ENCODE measurements around the gene GOLGA8K.
"Not testable (repeated sequence)": the region's sequence is repeated elsewhere in the genome, so short reads cannot be mapped to it uniquely, and the experiment has no call there.

Gene GOLGA8K

GRCh38 chr15:32358462-32358861, 44.6 kb downstream of the GOLGA8K start:
- H3K27ac ChIP-seq (ENCODE audit: low read depth in 2 of 2, low read length in 2 of 2); H3K36me3 ChIP-seq (ENCODE audit: control insufficient read depth in 2 of 2, insufficient read depth in 2 of 2, low read length in 2 of 2); H3K27me3 ChIP-seq (ENCODE audit: control insufficient read depth in 2 of 2, insufficient read depth in 2 of 2, low read length in 2 of 2); H3K9me3 ChIP-seq (ENCODE audit: control insufficient read depth in 2 of 2, low read length in 2 of 2); H3K4me1 ChIP-seq (ENCODE audit: control insufficient read depth in 2 of 2, insufficient read depth in 2 of 2, low read length in 2 of 2); H3K4me3 ChIP-seq (ENCODE audit: low read length in 2 of 2); H3K9ac ChIP-seq (ENCODE audit: low read depth in 1 of 2, low read length in 2 of 2): not testable (repeated sequence)

GRCh38 chr15:32356909-32357308, 46.2 kb downstream of the GOLGA8K start:
- not testable (repeated sequence) for H3K4me1 ChIP-seq (ENCODE audit: control insufficient read depth in 2 of 2, insufficient read depth in 2 of 2, low read length in 2 of 2); H3K36me3 ChIP-seq (ENCODE audit: control insufficient read depth in 2 of 2, insufficient read depth in 2 of 2, low read length in 2 of 2); H3K9me3 ChIP-seq (ENCODE audit: control insufficient read depth in 2 of 2, low read length in 2 of 2); H3K9ac ChIP-seq (ENCODE audit: low read depth in 1 of 2, low read length in 2 of 2); H3K27me3 ChIP-seq (ENCODE audit: control insufficient read depth in 2 of 2, insufficient read depth in 2 of 2, low read length in 2 of 2); H3K4me3 ChIP-seq (ENCODE audit: low read length in 2 of 2); H3K27ac ChIP-seq (ENCODE audit: low read depth in 2 of 2, low read length in 2 of 2)

- H3K9ac ChIP-seq (ENCODE audit: low read depth in 1 of 2, low read length in 2 of 2); H3K27ac ChIP-seq (ENCODE audit: low read depth in 2 of 2, low read length in 2 of 2); H3K4me1 ChIP-seq (ENCODE audit: control insufficient read depth in 2 of 2, insufficient read depth in 2 of 2, low read length in 2 of 2); H3K27me3 ChIP-seq (ENCODE audit: control insufficient read depth in 2 of 2, insufficient read depth in 2 of 2, low read length in 2 of 2); H3K9me3 ChIP-seq (ENCODE audit: control insufficient read depth in 2 of 2, low read length in 2 of 2); H3K36me3 ChIP-seq (ENCODE audit: control insufficient read depth in 2 of 2, insufficient read depth in 2 of 2, low read length in 2 of 2); H3K4me3 ChIP-seq (ENCODE audit: low read length in 2 of 2): not testable (repeated sequence)
Observed at GRCh38 chr15:32352748-32353147, 50.3 kb downstream of the GOLGA8K start.

- H3K27ac ChIP-seq (ENCODE audit: low read depth in 2 of 2, low read length in 2 of 2); H3K27me3 ChIP-seq (ENCODE audit: control insufficient read depth in 2 of 2, insufficient read depth in 2 of 2, low read length in 2 of 2); H3K9me3 ChIP-seq (ENCODE audit: control insufficient read depth in 2 of 2, low read length in 2 of 2); H3K9ac ChIP-seq (ENCODE audit: low read depth in 1 of 2, low read length in 2 of 2); H3K36me3 ChIP-seq (ENCODE audit: control insufficient read depth in 2 of 2, insufficient read depth in 2 of 2, low read length in 2 of 2); H3K4me1 ChIP-seq (ENCODE audit: control insufficient read depth in 2 of 2, insufficient read depth in 2 of 2, low read length in 2 of 2); H3K4me3 ChIP-seq (ENCODE audit: low read length in 2 of 2): not testable (repeated sequence)
Observed at GRCh38 chr15:32350563-32351220, 52.4 kb downstream of the GOLGA8K start.

GRCh38 chr15:32347037-32347436, 56.1 kb downstream of the GOLGA8K start:
- not testable (repeated sequence) for H3K36me3 ChIP-seq (ENCODE audit: control insufficient read depth in 2 of 2, insufficient read depth in 2 of 2, low read length in 2 of 2); H3K4me3 ChIP-seq (ENCODE audit: low read length in 2 of 2); H3K4me1 ChIP-seq (ENCODE audit: control insufficient read depth in 2 of 2, insufficient read depth in 2 of 2, low read length in 2 of 2); H3K27ac ChIP-seq (ENCODE audit: low read depth in 2 of 2, low read length in 2 of 2); H3K9me3 ChIP-seq (ENCODE audit: control insufficient read depth in 2 of 2, low read length in 2 of 2); H3K27me3 ChIP-seq (ENCODE audit: control insufficient read depth in 2 of 2, insufficient read depth in 2 of 2, low read length in 2 of 2); H3K9ac ChIP-seq (ENCODE audit: low read depth in 1 of 2, low read length in 2 of 2)

GRCh38 chr15:32345978-32346547, 57.0 kb downstream of the GOLGA8K start:
- H3K27me3 ChIP-seq (ENCODE audit: control insufficient read depth in 2 of 2, insufficient read depth in 2 of 2, low read length in 2 of 2); H3K9ac ChIP-seq (ENCODE audit: low read depth in 1 of 2, low read length in 2 of 2); H3K4me3 ChIP-seq (ENCODE audit: low read length in 2 of 2); H3K36me3 ChIP-seq (ENCODE audit: control insufficient read depth in 2 of 2, insufficient read depth in 2 of 2, low read length in 2 of 2); H3K9me3 ChIP-seq (ENCODE audit: control insufficient read depth in 2 of 2, low read length in 2 of 2); H3K27ac ChIP-seq (ENCODE audit: low read depth in 2 of 2, low read length in 2 of 2); H3K4me1 ChIP-seq (ENCODE audit: control insufficient read depth in 2 of 2, insufficient read depth in 2 of 2, low read length in 2 of 2): not testable (repeated sequence)

- H3K4me3 ChIP-seq (ENCODE audit: low read length in 2 of 2); H3K36me3 ChIP-seq (ENCODE audit: control insufficient read depth in 2 of 2, insufficient read depth in 2 of 2, low read length in 2 of 2); H3K9ac ChIP-seq (ENCODE audit: low read depth in 1 of 2, low read length in 2 of 2); H3K27me3 ChIP-seq (ENCODE audit: control insufficient read depth in 2 of 2, insufficient read depth in 2 of 2, low read length in 2 of 2); H3K27ac ChIP-seq (ENCODE audit: low read depth in 2 of 2, low read length in 2 of 2); H3K9me3 ChIP-seq (ENCODE audit: control insufficient read depth in 2 of 2, low read length in 2 of 2); H3K4me1 ChIP-seq (ENCODE audit: control insufficient read depth in 2 of 2, insufficient read depth in 2 of 2, low read length in 2 of 2): not testable (repeated sequence)
Observed at GRCh38 chr15:32343921-32344320, 59.2 kb downstream of the GOLGA8K start.
